CD4-positive, alpha-beta memory T cell (primary cell): ENCODE results near the gene OR2S2. TPM values are rescaled to one million over a fixed set of nuclear protein-coding genes. Genes with fewer than 3 reads are reported as not detected.
A peak's percentile ranks its signal among the peaks of the same experiment; 100 is the strongest.

ENCODE experiments used
- CTCF ChIA-PET: fragments of 350-600 bp; sonication (Branson Sonifier 250); formaldehyde crosslinking; loops from one replicate; lab custom pipeline; 2021; ENCODE audit warnings: inconsistent platforms; ENCODE audit not compliant: partially characterized antibody; lab: Charles Lee
- POLR2A ChIA-PET: fragments of 350-600 bp; sonication (Branson Sonifier 250); formaldehyde crosslinking; loops from one replicate; lab custom pipeline; 2021; ENCODE audit not compliant: partially characterized antibody; lab: Charles Lee
- DNase-seq, 5 donors: peaks; one replicate each; pipeline versions ENCODE4 v3.0.0 to v3.0.0-alpha.2; 2020 to 2022; ENCODE audit warnings: mixed read lengths in 1 of 5
- H3K27ac ChIP-seq: one replicate; pipeline ENCODE4 v1.7.0; 2013; ENCODE audit warnings: low read depth, low read length
- H3K27me3 ChIP-seq: 2 replicates; pipeline ENCODE4 v1.7.0; 2013; ENCODE audit warnings: mild to moderate bottlenecking, low read length, moderate library complexity; ENCODE audit not compliant: insufficient read depth
- H3K36me3 ChIP-seq: 2 replicates; pipeline ENCODE4 v1.7.0; 2013; ENCODE audit warnings: mild to moderate bottlenecking, low read length, moderate library complexity; ENCODE audit not compliant: insufficient read depth
- H3K4me1 ChIP-seq: 2 replicates; pipeline ENCODE4 v1.7.0; 2013; ENCODE audit warnings: mild to moderate bottlenecking, low read length, moderate library complexity; ENCODE audit not compliant: insufficient read depth
- H3K4me3 ChIP-seq, 2 donors: one replicate each; pipeline ENCODE4 v1.7.0; 2013; ENCODE audit warnings: low read length in 2 of 2, mild to moderate bottlenecking in 1 of 2
- H3K9me3 ChIP-seq, 2 donors: one replicate each; pipeline ENCODE4 v1.7.0; 2013; ENCODE audit warnings: low read length in 2 of 2, control low read depth in 1 of 2; ENCODE audit not compliant: control insufficient read depth in 1 of 2
- H3K27ac Mint-ChIP-seq, 7 donors: one replicate each; pipeline ENCODE4 v1.8.0; 2020 to 2021; ENCODE audit warnings: mixed read lengths in 7 of 7, mild to moderate bottlenecking in 6 of 7, inconsistent platforms in 3 of 7, moderate library complexity in 3 of 7
- H3K27me3 Mint-ChIP-seq, 2 donors: one replicate each; pipeline ENCODE4 v1.8.0; 2020 to 2021; ENCODE audit warnings: mixed read lengths in 2 of 2
- H3K36me3 Mint-ChIP-seq, 2 donors: one replicate each; pipeline ENCODE4 v1.8.0; 2020 to 2021; ENCODE audit warnings: mixed read lengths in 2 of 2, inconsistent platforms in 1 of 2, mild to moderate bottlenecking in 1 of 2
- H3K4me1 Mint-ChIP-seq, 4 donors: one replicate each; pipeline ENCODE4 v1.8.0; 2020 to 2021; ENCODE audit warnings: mixed read lengths in 4 of 4, mild to moderate bottlenecking in 1 of 4
- H3K4me3 Mint-ChIP-seq, 8 donors: one replicate each; pipeline ENCODE4 v1.8.0; 2020 to 2021; ENCODE audit warnings: mixed read lengths in 8 of 8, mild to moderate bottlenecking in 7 of 8, moderate library complexity in 6 of 8, inconsistent platforms in 3 of 8
- H3K9me3 Mint-ChIP-seq, 8 donors: one replicate each; pipeline ENCODE4 v1.8.0; 2020 to 2021; ENCODE audit warnings: mixed read lengths in 8 of 8, mild to moderate bottlenecking in 5 of 8, inconsistent platforms in 3 of 8, moderate library complexity in 1 of 8
- intact Hi-C: fragments of 100-400 bp; cut with micrococcal nuclease; formaldehyde crosslinking; loops from one replicate; pipeline ENCODE4 v1.15.1; 2023
- polyA plus RNA-seq, 2 donors: library from polyadenylated mRNA; unstranded; fragments of 300-500 nt; fragmentation: Illumina TruSeq; gene quantifications; one replicate each; pipeline ENCODE4 v1.2.3, GENCODE V29; 2021
- total RNA-seq, 2 experiments: library from RNA; stranded (reverse); gene quantifications; one replicate each; pipeline ENCODE4 v1.2.3, GENCODE V29; 2021

The OR2S2 gene
- total and polyA plus RNA-seq, 4 experiments from 2014 or later: not detected

- POLR2A ChIA-PET: no interaction called here
- H3K4me3 Mint-ChIP-seq: no peak overlapping the region
- intact Hi-C loops: loop anchor here (5.0 kb wide), 1 partner anchor 768 kb away; no protein-coding TSS in a partner anchor
Observed at GRCh38 chr9:35980289-35981011, 22.5 kb upstream of the OR2S2 start.

GRCh38 chr9:35978792-35979191 is 20.8 kb upstream of the OR2S2 start:
- intact Hi-C loops: no loop called here
- Histone ChIP-seq H3K9me3 (peaks cover 0 to 9% of the 10 kb centered on the region in 2 donors), H3K27ac (no peak overlapping the region), H3K4me3 (no peak overlapping the region), H3K27me3 (peaks cover 15% of the 10 kb centered on the region), H3K4me1 (no peaks in the 10 kb centered on the region), H3K36me3 (no peaks in the 10 kb centered on the region)
- peaks cover 0 to 7% (median 0%) of the 10 kb centered on the region in 4 donors for H3K4me1 Mint-ChIP-seq
- ChIA-PET POLR2A (no interaction called here), CTCF (no interaction called here)
- peaks cover 12 to 31% (median 24%) of the 10 kb centered on the region in 8 donors for H3K9me3 Mint-ChIP-seq
- no peak for DNase-seq
- peaks cover 47 to 68% of the 10 kb centered on the region in 2 donors for H3K27me3 Mint-ChIP-seq
- peaks cover 12 to 15% of the 10 kb centered on the region in 2 donors for H3K36me3 Mint-ChIP-seq
- H3K27ac Mint-ChIP-seq: no peak overlapping the region
- no peak overlapping the region for H3K4me3 Mint-ChIP-seq

More at GRCh38 chr9:35980289-35981011, 22.5 kb upstream of the OR2S2 start:
- CTCF ChIA-PET: no interaction called here
- Histone ChIP-seq H3K36me3 (no peaks in the 10 kb centered on the region), H3K4me3 (no peak overlapping the region), H3K9me3 (no peaks in the 10 kb centered on the region), H3K4me1 (no peaks in the 10 kb centered on the region), H3K27ac (no peak overlapping the region), H3K27me3 (peaks cover 20% of the 10 kb centered on the region)
- Mint-ChIP-seq H3K4me1 (peaks cover 0 to 7% (median 0%) of the 10 kb centered on the region in 4 donors), H3K27me3 (peaks cover 39 to 58% of the 10 kb centered on the region in 2 donors), H3K27ac (no peak overlapping the region), H3K9me3 (peaks cover 4 to 15% (median 10%) of the 10 kb centered on the region in 8 donors), H3K36me3 (peaks cover 3 to 11% of the 10 kb centered on the region in 2 donors)
- no peak for DNase-seq

DNA sequence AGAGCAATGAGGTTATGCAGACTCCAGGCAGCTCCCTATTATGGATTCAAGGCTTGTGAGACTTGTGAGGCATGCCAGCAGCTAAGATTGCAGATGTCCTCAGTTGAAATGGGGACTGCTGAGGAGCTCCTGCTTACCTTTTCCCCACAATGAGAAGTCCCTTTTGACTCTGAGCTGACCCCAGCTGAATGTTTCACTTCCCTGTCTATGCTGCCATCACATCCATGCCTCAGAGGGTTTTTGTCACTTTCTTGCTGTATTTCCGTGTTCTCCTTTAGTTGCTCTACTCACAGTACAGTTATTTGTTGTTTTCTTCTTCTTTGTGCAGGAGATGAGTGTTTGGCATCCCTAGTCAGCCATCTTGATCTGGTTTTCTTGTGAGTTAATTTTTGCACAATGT is 18.8 kb upstream of the OR2S2 start:
- Histone ChIP-seq H3K27ac (no peak overlapping the region), H3K9me3 (peaks cover 0 to 9% of the 10 kb centered on the region in 2 donors), H3K36me3 (no peaks in the 10 kb centered on the region), H3K4me1 (peaks cover 4% of the 10 kb centered on the region), H3K4me3 (no peak overlapping the region), H3K27me3 (peaks cover 21% of the 10 kb centered on the region)
- intact Hi-C loops: no loop called here
- peaks cover 12 to 41% (median 27%) of the 10 kb centered on the region in 8 donors for H3K9me3 Mint-ChIP-seq
- no peak for DNase-seq
- H3K36me3 Mint-ChIP-seq: peaks cover 12 to 15% of the 10 kb centered on the region in 2 donors
- H3K27me3 Mint-ChIP-seq: peaks cover 54 to 67% of the 10 kb centered on the region in 2 donors
- ChIA-PET CTCF (interaction anchor here (1.8 kb wide), 2 partner anchors 22 to 31 kb away, joined by 5 to 7 read pairs; no protein-coding TSS in a partner anchor), POLR2A (no interaction called here)
- no peak overlapping the region for H3K4me3 Mint-ChIP-seq
- H3K4me1 Mint-ChIP-seq: peaks cover 0 to 12% (median 6%) of the 10 kb centered on the region in 4 donors
- H3K27ac Mint-ChIP-seq: no peak overlapping the region

DNA sequence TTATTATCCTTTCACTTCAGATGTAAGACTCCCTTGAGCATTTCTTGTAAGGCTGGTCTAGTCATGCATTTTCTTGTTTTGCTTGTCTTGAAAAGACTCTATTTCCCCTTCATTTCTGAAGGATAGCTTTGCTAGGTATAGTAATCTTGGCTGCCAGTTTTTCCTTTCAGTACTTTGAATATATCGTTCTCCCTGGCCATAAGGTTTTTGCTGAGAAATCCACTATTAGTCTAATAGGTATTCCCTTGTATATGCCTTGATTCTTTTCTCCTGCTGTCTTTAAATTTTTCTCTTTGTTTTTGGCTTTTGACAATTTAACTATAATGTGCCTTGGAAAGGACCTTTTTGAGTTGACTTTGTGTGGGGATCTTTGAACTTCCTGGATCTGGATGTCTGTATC is 16.8 kb upstream of the OR2S2 start:
- POLR2A ChIA-PET: no interaction called here
- Mint-ChIP-seq H3K4me3 (no peak overlapping the region), H3K4me1 (peaks cover 0 to 12% (median 8%) of the 10 kb centered on the region in 4 donors), H3K36me3 (peaks cover 12 to 15% of the 10 kb centered on the region in 2 donors), H3K27ac (no peak overlapping the region), H3K27me3 (peaks cover 47 to 58% of the 10 kb centered on the region in 2 donors), H3K9me3 (peaks cover 12 to 41% (median 27%) of the 10 kb centered on the region in 8 donors)
- no peak overlapping the region for H3K27ac ChIP-seq
- H3K36me3 ChIP-seq: no peaks in the 10 kb centered on the region
- CTCF ChIA-PET: no interaction called here
- no peak for DNase-seq
- intact Hi-C loops: no loop called here
- peaks cover 21% of the 10 kb centered on the region for H3K27me3 ChIP-seq
- H3K9me3 ChIP-seq: peaks cover 0 to 9% of the 10 kb centered on the region in 2 donors
- peaks cover 4% of the 10 kb centered on the region for H3K4me1 ChIP-seq
- no peak overlapping the region for H3K4me3 ChIP-seq

DNA sequence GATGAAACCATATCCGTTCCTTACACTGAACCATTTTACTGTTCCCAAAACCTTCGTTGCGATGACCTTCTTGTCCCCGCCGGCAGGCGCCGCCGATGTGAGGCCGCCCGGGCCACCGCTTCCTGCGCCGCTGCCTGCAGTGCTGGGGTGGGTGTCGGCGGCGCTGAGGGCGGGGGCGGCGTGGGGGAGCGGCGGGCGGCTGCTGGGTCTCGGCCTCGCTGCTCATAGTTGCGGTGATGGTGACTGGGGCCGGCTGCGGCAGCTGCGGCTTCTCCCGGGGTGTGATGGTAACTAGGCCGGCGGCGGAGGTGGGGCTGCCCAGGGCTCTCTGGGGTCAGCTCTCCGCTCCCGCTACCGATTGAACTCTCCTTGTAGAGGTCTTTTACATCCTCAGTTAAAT is 14.1 kb upstream of the OR2S2 start:
- H3K27ac ChIP-seq: no peak overlapping the region
- H3K4me3 ChIP-seq: no peak overlapping the region
- Mint-ChIP-seq H3K9me3 (peaks cover 12 to 39% (median 27%) of the 10 kb centered on the region in 8 donors), H3K4me1 (peaks cover 0 to 12% (median 8%) of the 10 kb centered on the region in 4 donors), H3K27me3 (peaks cover 38 to 49% of the 10 kb centered on the region in 2 donors), H3K4me3 (peak overlapping the region in 7 of 8 donors; percentile 14 to 76 (median 56)), H3K27ac (no peak overlapping the region), H3K36me3 (peaks cover 12 to 15% of the 10 kb centered on the region in 2 donors)
- intact Hi-C loops: no loop called here
- peaks cover 12% of the 10 kb centered on the region for H3K27me3 ChIP-seq
- DNase-seq: peak in 3 of 5 donors; percentile 3 to 12 (median 11)
- H3K4me1 ChIP-seq: peaks cover 4% of the 10 kb centered on the region
- CTCF ChIA-PET: no interaction called here
- H3K36me3 ChIP-seq: no peaks in the 10 kb centered on the region
- peaks cover 0 to 9% of the 10 kb centered on the region in 2 donors for H3K9me3 ChIP-seq
- POLR2A ChIA-PET: no interaction called here

- no peak for DNase-seq
- H3K9me3 Mint-ChIP-seq: no peaks in the 10 kb centered on the region
- no peaks in the 10 kb centered on the region for H3K4me1 ChIP-seq
- peaks cover 0 to 6% (median 5%) of the 10 kb centered on the region in 4 donors for H3K4me1 Mint-ChIP-seq
- no peaks in the 10 kb centered on the region for H3K36me3 ChIP-seq
- intact Hi-C loops: no loop called here
- no peaks in the 10 kb centered on the region for H3K9me3 ChIP-seq
- CTCF ChIA-PET: no interaction called here
- no peaks in the 10 kb centered on the region for H3K36me3 Mint-ChIP-seq
- H3K27ac ChIP-seq: no peak overlapping the region
- H3K27me3 ChIP-seq: peaks cover 3% of the 10 kb centered on the region
- H3K27ac Mint-ChIP-seq: no peak overlapping the region
- H3K4me3 Mint-ChIP-seq: no peak overlapping the region
- H3K27me3 Mint-ChIP-seq: peaks cover 13 to 20% of the 10 kb centered on the region in 2 donors
- no peak overlapping the region for H3K4me3 ChIP-seq
- POLR2A ChIA-PET: no interaction called here
Observed at GRCh38 chr9:35967042-35967441, 9.1 kb upstream of the OR2S2 start.

DNA sequence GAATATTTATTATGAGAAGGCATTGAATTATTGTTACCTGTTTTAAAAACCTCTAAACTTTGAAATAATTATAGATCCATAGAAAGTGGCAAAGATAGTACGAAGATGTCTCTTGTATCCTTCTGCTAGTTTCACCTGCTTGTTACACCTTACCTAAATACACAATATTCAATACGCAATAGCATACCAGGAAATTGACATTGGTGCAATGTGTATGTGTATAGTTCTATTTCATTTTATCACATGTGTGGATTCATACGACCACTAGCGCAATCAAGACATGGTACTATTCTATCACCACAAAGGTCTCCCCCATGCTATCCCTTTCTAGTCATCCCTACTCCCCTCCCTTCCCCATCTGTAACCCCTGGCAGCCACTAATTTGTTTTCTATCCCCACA is 8.5 kb upstream of the OR2S2 start:
- Histone ChIP-seq H3K27ac (no peak overlapping the region), H3K9me3 (no peaks in the 10 kb centered on the region), H3K36me3 (no peaks in the 10 kb centered on the region), H3K27me3 (peaks cover 3% of the 10 kb centered on the region), H3K4me1 (no peaks in the 10 kb centered on the region), H3K4me3 (no peak overlapping the region)
- Mint-ChIP-seq H3K4me1 (peaks cover 0 to under 1% (median under 1%) of the 10 kb centered on the region in 4 donors), H3K27ac (no peak overlapping the region), H3K36me3 (no peaks in the 10 kb centered on the region), H3K9me3 (no peaks in the 10 kb centered on the region), H3K4me3 (no peak overlapping the region), H3K27me3 (peaks cover 7 to 14% of the 10 kb centered on the region in 2 donors)
- DNase-seq: no peak
- CTCF ChIA-PET: no interaction called here
- intact Hi-C loops: no loop called here
- POLR2A ChIA-PET: no interaction called here
